HEK293 (cell line): Measurements from ENCODE around the gene METTL17.
"Not testable (repeated sequence)": the region's sequence is repeated elsewhere in the genome, so short reads cannot be mapped to it uniquely, and the experiment has no call there.

Experiments
- BCL11A ChIP-seq: fragments of 450-650 bp; formaldehyde crosslinking; IDR thresholded peaks from 2 replicates; pipeline ENCODE4 v1.5.1; 2016; ENCODE audit warnings: low read depth, missing biosample characterization, missing genetic modification characterization
- CTCF ChIP-seq: fragments of 450-650 bp; formaldehyde crosslinking; IDR thresholded peaks from 2 replicates; pipeline ENCODE4 v1.5.1; 2016; ENCODE audit warnings: missing biosample characterization, missing genetic modification characterization
- MZF1 ChIP-seq: fragments of 450-650 bp; formaldehyde crosslinking; IDR thresholded peaks from 2 replicates; pipeline ENCODE4 v1.5.1; 2017; ENCODE audit warnings: missing biosample characterization, missing genetic modification characterization, borderline replicate concordance
- RBAK ChIP-seq: fragments of 450-650 bp; formaldehyde crosslinking; IDR thresholded peaks from 2 replicates; pipeline ENCODE4 v1.5.1; 2016; ENCODE audit warnings: missing biosample characterization, missing genetic modification characterization
- REPIN1 ChIP-seq: fragments of 450-650 bp; formaldehyde crosslinking; IDR thresholded peaks from 2 replicates; pipeline ENCODE4 v1.5.1; 2017; ENCODE audit warnings: missing biosample characterization, missing genetic modification characterization, low read depth
- ZNF24 ChIP-seq: fragments of 450-650 bp; formaldehyde crosslinking; IDR thresholded peaks from 2 replicates; pipeline ENCODE4 v1.5.1; 2016; ENCODE audit warnings: missing biosample characterization, missing genetic modification characterization
- ZNF629 ChIP-seq: fragments of 450-650 bp; formaldehyde crosslinking; IDR thresholded peaks from 2 replicates; pipeline ENCODE4 v1.5.1; 2017; ENCODE audit warnings: missing biosample characterization, missing genetic modification characterization
- ZXDB ChIP-seq: fragments of 450-650 bp; formaldehyde crosslinking; IDR thresholded peaks from 2 replicates; pipeline ENCODE4 v1.5.1; 2016; ENCODE audit warnings: missing biosample characterization, missing genetic modification characterization

GRCh38 chr14:20945146-20945545 is 44.6 kb upstream of the METTL17 start:
- not testable (repeated sequence) for TF ChIP-seq BCL11A, MZF1, REPIN1, CTCF, RBAK, ZXDB, ZNF629, ZNF24 (tag by site-specific recombination)
